ENCODE measurements around the gene MPDZ. TPM values are rescaled to one million over a fixed set of nuclear protein-coding genes. Genes with fewer than 3 reads are reported as not detected.
A peak's percentile ranks its signal among the peaks of the same experiment; 100 is the strongest.

MPDZ gene
- total RNA-seq, 1 donor from 2014 or later = 14.0 TPM

DNA sequence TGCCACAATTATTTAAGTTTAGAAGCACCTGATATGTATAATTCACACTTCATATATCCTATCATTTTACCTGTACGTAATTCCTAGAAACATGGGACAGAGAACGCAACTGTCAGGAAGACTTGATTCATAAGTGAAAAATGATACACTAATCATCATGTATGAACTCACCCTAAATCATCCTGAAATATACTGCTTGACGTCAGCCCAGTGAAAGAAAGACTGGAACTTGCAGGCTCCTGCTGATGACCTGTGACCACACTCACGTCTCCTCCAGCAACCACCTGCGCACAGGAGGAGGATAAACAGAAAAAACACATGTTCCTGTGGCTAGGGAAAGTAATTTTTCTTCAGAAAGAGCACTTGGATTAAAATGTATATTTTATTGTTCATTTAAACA lies 169.7 kb downstream of the MPDZ start:
- Histone ChIP-seq H3K27me3 (ENCODE audit: control insufficient read depth, insufficient read depth, low read length) (no peaks in the 10 kb centered on the region), H3K4me3 (ENCODE audit: low read depth, low read length) (no peak overlapping the region), H3K36me3 (ENCODE audit: control insufficient read depth, insufficient read depth, low read length) (no peaks in the 10 kb centered on the region)
- TF ChIP-seq, protein P1, sequence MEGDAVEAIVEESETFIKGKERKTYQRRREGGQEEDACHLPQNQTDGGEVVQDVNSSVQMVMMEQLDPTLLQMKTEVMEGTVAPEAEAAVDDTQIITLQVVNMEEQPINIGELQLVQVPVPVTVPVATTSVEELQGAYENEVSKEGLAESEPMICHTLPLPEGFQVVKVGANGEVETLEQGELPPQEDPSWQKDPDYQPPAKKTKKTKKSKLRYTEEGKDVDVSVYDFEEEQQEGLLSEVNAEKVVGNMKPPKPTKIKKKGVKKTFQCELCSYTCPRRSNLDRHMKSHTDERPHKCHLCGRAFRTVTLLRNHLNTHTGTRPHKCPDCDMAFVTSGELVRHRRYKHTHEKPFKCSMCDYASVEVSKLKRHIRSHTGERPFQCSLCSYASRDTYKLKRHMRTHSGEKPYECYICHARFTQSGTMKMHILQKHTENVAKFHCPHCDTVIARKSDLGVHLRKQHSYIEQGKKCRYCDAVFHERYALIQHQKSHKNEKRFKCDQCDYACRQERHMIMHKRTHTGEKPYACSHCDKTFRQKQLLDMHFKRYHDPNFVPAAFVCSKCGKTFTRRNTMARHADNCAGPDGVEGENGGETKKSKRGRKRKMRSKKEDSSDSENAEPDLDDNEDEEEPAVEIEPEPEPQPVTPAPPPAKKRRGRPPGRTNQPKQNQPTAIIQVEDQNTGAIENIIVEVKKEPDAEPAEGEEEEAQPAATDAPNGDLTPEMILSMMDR (IDR thresholded peaks at IDR 0.05; ENCODE audit: insufficient read depth, low read length, severe bottlenecking) = no peak
- FAIRE-seq (no peak), DNase-seq (ENCODE audit: low read depth) (peak; percentile 97)

DNA sequence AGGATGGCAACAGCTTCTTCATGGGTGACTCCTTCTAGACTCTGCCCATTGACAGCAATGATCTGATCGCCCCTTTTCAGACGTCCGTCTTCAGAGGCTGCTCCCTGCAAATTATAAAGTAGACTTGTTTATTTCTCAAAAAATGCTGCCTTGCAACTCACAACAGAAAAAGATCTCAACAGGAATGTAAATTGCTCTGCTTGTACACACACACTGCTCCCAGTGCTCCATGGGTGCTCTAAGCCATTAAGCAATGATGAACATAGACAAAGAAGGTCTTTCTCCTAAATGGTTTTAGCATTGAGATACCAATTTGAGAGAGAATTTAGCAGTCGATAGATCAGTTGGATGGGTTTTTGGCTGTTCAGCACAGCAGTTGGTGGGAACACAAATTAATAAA lies 172.5 kb downstream of the MPDZ start:
- FAIRE-seq (no peak), DNase-seq (ENCODE audit: low read depth) (no peak)
- Histone ChIP-seq H3K36me3 (ENCODE audit: control insufficient read depth, insufficient read depth, low read length) (peaks cover 3% of the 10 kb centered on the region), H3K4me3 (ENCODE audit: low read depth, low read length) (no peak overlapping the region), H3K27me3 (ENCODE audit: control insufficient read depth, insufficient read depth, low read length) (no peaks in the 10 kb centered on the region)
- TF ChIP-seq, protein P1 (IDR thresholded peaks at IDR 0.05; ENCODE audit: insufficient read depth, low read length, severe bottlenecking) = no peak

DNA sequence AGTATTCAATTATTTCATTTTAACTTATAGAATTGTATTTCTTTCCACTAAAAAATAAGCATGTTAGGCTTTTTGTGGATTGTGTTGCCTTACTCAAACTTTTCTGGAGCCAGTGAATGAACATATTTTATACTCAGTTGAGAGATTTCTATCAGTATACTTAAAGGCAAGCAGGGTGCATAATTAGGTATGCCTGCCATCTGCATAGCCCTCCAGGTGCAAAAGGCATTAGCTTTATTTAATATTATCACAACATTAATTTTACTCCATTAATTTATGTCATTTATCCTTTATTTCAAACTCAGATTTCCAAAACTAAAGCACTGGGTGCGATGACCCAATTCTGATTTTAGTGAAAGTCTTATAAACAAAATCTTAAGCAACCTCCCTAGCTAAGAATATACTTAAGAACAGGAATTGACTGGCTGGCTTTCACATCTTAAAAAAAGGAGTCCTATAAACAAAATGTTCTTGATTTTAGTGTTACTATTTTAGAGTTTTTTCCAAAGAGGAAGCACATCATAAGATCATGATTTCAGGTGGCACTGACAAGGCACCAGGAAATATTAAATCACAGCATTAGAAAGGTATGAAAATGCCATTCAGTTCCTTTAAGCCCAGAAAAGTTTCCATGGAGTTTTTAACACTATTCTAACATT lies 178.4 kb downstream of the MPDZ start:
- DNase-seq (ENCODE audit: low read depth) = no peak
- H3K36me3 ChIP-seq (ENCODE audit: control insufficient read depth, insufficient read depth, low read length) = peaks cover 3% of the 10 kb centered on the region
- FAIRE-seq = no peak

DNA sequence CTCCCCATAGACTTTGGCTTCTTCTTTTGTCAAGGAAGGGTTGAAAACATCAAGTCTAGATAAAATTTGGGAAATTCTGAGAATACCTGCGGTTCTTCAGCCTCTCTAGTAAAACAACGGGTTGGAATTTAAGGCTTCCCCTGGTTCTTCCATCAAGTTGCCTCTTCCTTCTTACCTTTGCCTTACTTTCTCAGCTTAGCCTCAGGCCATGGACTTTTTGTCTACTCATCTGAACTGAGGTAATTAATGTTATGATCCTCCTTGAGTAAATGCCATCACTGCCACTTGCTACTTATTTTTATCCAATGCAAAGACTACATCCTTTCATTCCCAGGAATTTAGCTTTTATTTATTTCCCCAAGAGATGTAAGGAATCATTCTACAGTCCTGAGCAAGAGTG lies 184.4 kb downstream of the MPDZ start:
- H3K27me3 ChIP-seq (ENCODE audit: control insufficient read depth, insufficient read depth, low read length) = no peaks in the 10 kb centered on the region
- FAIRE-seq (no peak), DNase-seq (ENCODE audit: low read depth) (no peak)
- no peaks in the 10 kb centered on the region for H3K36me3 ChIP-seq (ENCODE audit: control insufficient read depth, insufficient read depth, low read length)
- H3K4me3 ChIP-seq (ENCODE audit: low read depth, low read length) = no peak overlapping the region
- TF ChIP-seq, protein P1 (IDR thresholded peaks at IDR 0.05; ENCODE audit: insufficient read depth, low read length, severe bottlenecking) = no peak

More for the DNA sequence above, 178.4 kb downstream of the MPDZ start:
- Histone ChIP-seq H3K4me3 (ENCODE audit: low read depth, low read length) (no peak overlapping the region), H3K27me3 (ENCODE audit: control insufficient read depth, insufficient read depth, low read length) (no peaks in the 10 kb centered on the region)
- TF ChIP-seq, protein P1 (IDR thresholded peaks at IDR 0.05; ENCODE audit: insufficient read depth, low read length, severe bottlenecking) = no peak

DNA sequence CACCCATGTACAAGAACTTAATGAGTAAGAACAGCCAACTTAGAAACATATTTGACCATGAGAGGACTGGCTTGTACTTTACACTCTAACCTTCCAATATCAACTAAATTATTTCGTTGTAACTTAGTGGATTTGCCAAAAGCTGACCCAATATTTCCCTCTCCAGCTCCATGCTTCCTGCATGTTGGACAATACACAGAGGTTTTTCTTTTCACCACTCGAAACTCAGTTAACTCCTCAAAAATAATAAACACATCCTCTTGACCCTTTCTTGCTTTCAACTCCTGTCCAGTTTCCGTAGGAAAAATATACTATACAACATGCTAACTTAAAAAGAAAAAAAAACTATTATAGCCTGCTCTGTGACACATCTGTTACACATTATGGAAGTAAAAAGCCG lies 188.9 kb downstream of the MPDZ start:
- TF ChIP-seq, protein P1 (IDR thresholded peaks at IDR 0.05; ENCODE audit: insufficient read depth, low read length, severe bottlenecking) = no peak
- FAIRE-seq (no peak), DNase-seq (ENCODE audit: low read depth) (no peak)
- H3K36me3 ChIP-seq (ENCODE audit: control insufficient read depth, insufficient read depth, low read length) = no peaks in the 10 kb centered on the region
- H3K4me3 ChIP-seq (ENCODE audit: low read depth, low read length) = no peak overlapping the region
- H3K27me3 ChIP-seq (ENCODE audit: control insufficient read depth, insufficient read depth, low read length) = no peaks in the 10 kb centered on the region

DNA sequence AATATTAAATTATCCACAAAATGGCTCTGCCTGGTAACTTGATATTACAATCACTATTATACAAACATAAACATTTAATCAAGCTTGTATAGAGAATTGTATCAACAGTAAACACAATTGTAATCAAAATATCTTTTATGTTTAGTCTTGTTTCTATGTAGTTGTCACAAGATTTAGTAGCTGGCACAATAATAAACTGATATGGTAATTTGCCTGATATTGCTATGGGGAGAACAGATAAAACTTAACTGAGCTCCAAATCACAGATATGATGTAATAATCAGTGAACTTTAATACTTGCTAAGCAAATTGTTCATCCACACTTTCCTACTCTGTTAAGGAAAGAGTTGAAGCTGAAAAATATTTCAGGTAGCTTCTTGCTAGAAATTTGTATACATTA lies 189.8 kb downstream of the MPDZ start:
- DNase-seq (ENCODE audit: low read depth) (no peak), FAIRE-seq (no peak)
- TF ChIP-seq, protein P1 (IDR thresholded peaks at IDR 0.05; ENCODE audit: insufficient read depth, low read length, severe bottlenecking) = no peak
- Histone ChIP-seq H3K4me3 (ENCODE audit: low read depth, low read length) (no peak overlapping the region), H3K36me3 (ENCODE audit: control insufficient read depth, insufficient read depth, low read length) (no peaks in the 10 kb centered on the region), H3K27me3 (ENCODE audit: control insufficient read depth, insufficient read depth, low read length) (no peaks in the 10 kb centered on the region)
